SH-SY5Y (cell line): ENCODE results near the gene TRAF6.

Source experiments
- GATA2 ChIP-seq: IDR thresholded peaks from 2 replicates; pipeline ENCODE4 v1.6.1; 2011; ENCODE audit warnings: mild to moderate bottlenecking, low read depth, low read length
- GATA3 ChIP-seq: IDR thresholded peaks from 2 replicates; pipeline ENCODE4 v1.6.1; 2011; ENCODE audit warnings: low read depth, mild to moderate bottlenecking, low read length, moderate library complexity

DNA sequence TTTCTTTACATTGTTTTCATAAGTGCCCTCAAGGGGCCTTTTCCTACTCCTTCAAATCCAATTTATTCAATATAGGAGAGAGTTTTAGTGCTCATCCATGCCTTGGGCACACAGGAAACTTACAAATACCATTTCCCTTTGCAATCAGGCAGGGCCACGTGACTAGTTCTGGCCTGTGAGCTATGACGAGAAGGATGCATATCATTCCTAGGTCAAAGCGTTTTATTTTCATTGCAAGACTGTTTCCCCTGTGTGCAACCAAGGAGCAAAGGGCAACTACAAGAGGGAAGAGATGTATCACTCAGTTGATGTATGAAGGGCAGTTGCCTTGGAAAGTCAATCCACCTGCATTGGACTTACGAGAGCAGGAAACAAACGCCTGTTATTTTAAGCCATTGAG, 1.9 kb upstream of the TRAF6 start:
- no peak for TF ChIP-seq GATA2
- TF ChIP-seq GATA3, result no peak
